ENCODE data around the gene RPN2. TPM values are rescaled to one million over a fixed set of nuclear protein-coding genes. Genes with fewer than 3 reads are reported as not detected.

RPN2 gene
- polyA plus RNA-seq, 1 experiment, result 834 TPM

- ChIA-PET POLR2A (no interaction called here), CTCF (interaction anchor here (0.7 to 13.3 kb wide), 4 partner anchors 12 to 1282 kb away, joined by 3 to 173 read pairs (median 4); no protein-coding TSS in a partner anchor)
- Histone ChIP-seq H3K4me3 (ENCODE audit: low read depth, low read length) (no peak overlapping the region), H3K27me3 (ENCODE audit: control insufficient read depth, insufficient read depth, low read length) (no peaks in the 10 kb centered on the region; the same call in 1 of the 2 replicates), H3K36me3 (ENCODE audit: control insufficient read depth, insufficient read depth, low read length) (no peaks in the 10 kb centered on the region)
- TF ChIP-seq CTCF (IDR thresholded peaks at IDR 0.05; ENCODE audit: insufficient read depth, low read depth, low read length), result no peak
- DNase-seq (ENCODE audit: low read depth), result no peak
Observed at GRCh38 chr20:37274851-37275524, 95.9 kb downstream of the RPN2 start.

GRCh38 chr20:37276494-37277252 is 97.5 kb downstream of the RPN2 start:
- Histone ChIP-seq H3K36me3 (ENCODE audit: control insufficient read depth, insufficient read depth, low read length) (no peaks in the 10 kb centered on the region), H3K27me3 (ENCODE audit: control insufficient read depth, insufficient read depth, low read length) (no peaks in the 10 kb centered on the region; the same call in 1 of the 2 replicates), H3K4me3 (ENCODE audit: low read depth, low read length) (no peak overlapping the region)
- POLR2A ChIA-PET, result no interaction called here
- TF ChIP-seq CTCF (IDR thresholded peaks at IDR 0.05; ENCODE audit: insufficient read depth, low read depth, low read length), result peak; percentile 58
- CTCF ChIA-PET, result interaction anchor here (0.6 to 13.3 kb wide), 18 partner anchors 8 to 259 kb away, joined by 3 to 173 read pairs (median 5); partner anchors contain the start of gene MANBAL
- DNase-seq (ENCODE audit: low read depth), result peak; percentile 57

- ChIA-PET CTCF (interaction anchor here (1.0 to 13.3 kb wide), 10 partner anchors 11 to 258 kb away, joined by 3 to 173 read pairs (median 5); no protein-coding TSS in a partner anchor), POLR2A (no interaction called here)
Observed at GRCh38 chr20:37277253-37277593, 98.1 kb downstream of the RPN2 start.

GRCh38 chr20:37278966-37279590 is 99.9 kb downstream of the RPN2 start:
- TF ChIP-seq CTCF (IDR thresholded peaks at IDR 0.05; ENCODE audit: insufficient read depth, low read depth, low read length), result no peak
- H3K4me3 ChIP-seq (ENCODE audit: low read depth, low read length), result no peak overlapping the region
- no peak for DNase-seq (ENCODE audit: low read depth)
- H3K36me3 ChIP-seq (ENCODE audit: control insufficient read depth, insufficient read depth, low read length), result no peaks in the 10 kb centered on the region
- ChIA-PET CTCF (interaction anchor here (1.1 to 13.3 kb wide), 6 partner anchors 67 to 260 kb away, joined by 3 to 173 read pairs (median 6); partner anchors contain the start of gene SRC), POLR2A (interaction anchor here (0.6 kb wide), 1 partner anchor 126 kb away, joined by 3 read pairs; no protein-coding TSS in a partner anchor)
- no peaks in the 10 kb centered on the region; the same call in 1 of the 2 replicates for H3K27me3 ChIP-seq (ENCODE audit: control insufficient read depth, insufficient read depth, low read length)

More at GRCh38 chr20:37277253-37277593, 98.1 kb downstream of the RPN2 start:
- TF ChIP-seq CTCF (IDR thresholded peaks at IDR 0.05; ENCODE audit: insufficient read depth, low read depth, low read length), result no peak
- no peaks in the 10 kb centered on the region for H3K36me3 ChIP-seq (ENCODE audit: control insufficient read depth, insufficient read depth, low read length)
- no peak for DNase-seq (ENCODE audit: low read depth)
- no peaks in the 10 kb centered on the region; the same call in 1 of the 2 replicates for H3K27me3 ChIP-seq (ENCODE audit: control insufficient read depth, insufficient read depth, low read length)
- no peak overlapping the region for H3K4me3 ChIP-seq (ENCODE audit: low read depth, low read length)
